ENCODE measurements around the gene PLEKHM2.

DNA sequence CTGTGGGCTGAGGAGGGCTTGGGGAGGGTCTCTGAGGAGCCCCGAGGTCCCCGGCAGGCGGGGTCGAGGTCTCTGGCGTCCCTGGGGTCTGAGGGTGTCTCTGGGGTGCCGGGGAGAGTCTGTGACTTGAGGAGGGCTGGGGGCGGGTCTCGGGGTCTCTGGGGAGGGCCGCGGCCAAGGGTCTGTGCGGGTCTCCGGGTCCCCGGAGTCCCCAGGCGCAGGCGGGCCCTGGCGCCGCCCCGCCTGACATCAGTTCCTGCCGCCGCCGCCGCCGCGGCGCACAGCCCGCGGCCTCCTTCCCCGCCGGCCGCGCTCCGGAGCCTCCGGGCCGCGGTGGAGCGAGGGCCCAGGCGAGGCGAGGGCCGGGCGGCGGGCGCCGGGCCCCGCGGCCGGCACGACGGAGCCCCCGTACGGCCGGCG lies at the start of gene PLEKHM2:
- TF ChIP-seq CTCF (IDR thresholded peaks at IDR 0.05; ENCODE audit: insufficient read depth, low read length): no peak
- no peak for TF ChIP-seq GABPA (IDR thresholded peaks at IDR 0.05; ENCODE audit: low read depth)

Data from HL-60 (cell line).